ENCODE data around the gene RASGRF2.

GRCh38 chr5:81007637-81008027, 47.5 kb downstream of the RASGRF2 start:
- TF ChIP-seq POLR2AphosphoS5 (IDR thresholded peaks at IDR 0.05; ENCODE audit: low read depth) (no peak), SPI1 (IDR thresholded peaks at IDR 0.05; ENCODE audit: borderline replicate concordance, low read depth) (no peak)
- TF ChIP-seq, protein P1, sequence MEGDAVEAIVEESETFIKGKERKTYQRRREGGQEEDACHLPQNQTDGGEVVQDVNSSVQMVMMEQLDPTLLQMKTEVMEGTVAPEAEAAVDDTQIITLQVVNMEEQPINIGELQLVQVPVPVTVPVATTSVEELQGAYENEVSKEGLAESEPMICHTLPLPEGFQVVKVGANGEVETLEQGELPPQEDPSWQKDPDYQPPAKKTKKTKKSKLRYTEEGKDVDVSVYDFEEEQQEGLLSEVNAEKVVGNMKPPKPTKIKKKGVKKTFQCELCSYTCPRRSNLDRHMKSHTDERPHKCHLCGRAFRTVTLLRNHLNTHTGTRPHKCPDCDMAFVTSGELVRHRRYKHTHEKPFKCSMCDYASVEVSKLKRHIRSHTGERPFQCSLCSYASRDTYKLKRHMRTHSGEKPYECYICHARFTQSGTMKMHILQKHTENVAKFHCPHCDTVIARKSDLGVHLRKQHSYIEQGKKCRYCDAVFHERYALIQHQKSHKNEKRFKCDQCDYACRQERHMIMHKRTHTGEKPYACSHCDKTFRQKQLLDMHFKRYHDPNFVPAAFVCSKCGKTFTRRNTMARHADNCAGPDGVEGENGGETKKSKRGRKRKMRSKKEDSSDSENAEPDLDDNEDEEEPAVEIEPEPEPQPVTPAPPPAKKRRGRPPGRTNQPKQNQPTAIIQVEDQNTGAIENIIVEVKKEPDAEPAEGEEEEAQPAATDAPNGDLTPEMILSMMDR (IDR thresholded peaks at IDR 0.05; ENCODE audit: insufficient read depth, low read length), result no peak
